ENCODE data around the gene NTRK2. TPM values are rescaled to one million over a fixed set of nuclear protein-coding genes. Genes with fewer than 3 reads are reported as not detected.

Gene NTRK2
- total RNA-seq, 2 donors from 2014 or later = 11.9 to 30.1 TPM

- H3K9me3 ChIP-seq = no peaks in the 10 kb centered on the region
- H3K27ac ChIP-seq = no peak overlapping the region
- peaks cover 0 to 30% of the 10 kb centered on the region in 2 donors for H3K4me1 ChIP-seq
- H3K36me3 ChIP-seq = no peaks in the 10 kb centered on the region
- no peaks in the 10 kb centered on the region for H3K27me3 ChIP-seq
- TF ChIP-seq CTCF (IDR thresholded peaks at IDR 0.05) = no peak
- H3K4me3 ChIP-seq = no peak overlapping the region
- no peak for DNase-seq (ENCODE audit: low spot score)
Observed at GRCh38 chr9:84754461-84754860, 84.9 kb downstream of the NTRK2 start.

DNA sequence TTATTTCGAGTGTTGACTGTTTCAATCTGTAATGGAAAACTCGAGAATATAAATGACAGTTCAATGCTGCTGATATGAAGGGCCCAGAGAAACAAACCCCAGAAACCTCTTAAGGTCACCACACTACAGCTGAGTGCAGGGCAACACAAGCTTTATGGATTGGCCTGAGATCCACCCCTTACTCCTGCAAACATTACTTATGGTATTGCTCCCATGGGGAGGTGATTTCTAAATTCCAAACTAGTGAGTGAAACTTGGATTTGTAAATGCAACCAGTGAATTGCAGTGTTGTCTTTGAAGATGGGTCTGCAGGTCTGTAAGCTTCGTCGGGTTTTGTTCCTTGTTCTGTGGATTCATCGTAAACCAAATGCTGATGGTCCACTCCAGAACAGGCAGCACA is 85.4 kb downstream of the NTRK2 start:
- no peak for TF ChIP-seq CTCF (IDR thresholded peaks at IDR 0.05)
- Histone ChIP-seq H3K9me3 (no peaks in the 10 kb centered on the region), H3K27me3 (no peaks in the 10 kb centered on the region), H3K4me1 (peaks cover 0 to 28% of the 10 kb centered on the region in 2 donors), H3K36me3 (no peaks in the 10 kb centered on the region), H3K27ac (no peak overlapping the region), H3K4me3 (no peak overlapping the region)
- DNase-seq (ENCODE audit: low spot score) = no peak

GRCh38 chr9:84755380-84755779 is 85.9 kb downstream of the NTRK2 start:
- no peaks in the 10 kb centered on the region for H3K36me3 ChIP-seq
- no peak for DNase-seq (ENCODE audit: low spot score)
- H3K4me3 ChIP-seq = no peak overlapping the region
- H3K27ac ChIP-seq = no peak overlapping the region
- peaks cover 0 to 25% of the 10 kb centered on the region in 2 donors for H3K4me1 ChIP-seq
- H3K27me3 ChIP-seq = no peaks in the 10 kb centered on the region
- H3K9me3 ChIP-seq = no peaks in the 10 kb centered on the region
- TF ChIP-seq CTCF (IDR thresholded peaks at IDR 0.05) = no peak

DNA sequence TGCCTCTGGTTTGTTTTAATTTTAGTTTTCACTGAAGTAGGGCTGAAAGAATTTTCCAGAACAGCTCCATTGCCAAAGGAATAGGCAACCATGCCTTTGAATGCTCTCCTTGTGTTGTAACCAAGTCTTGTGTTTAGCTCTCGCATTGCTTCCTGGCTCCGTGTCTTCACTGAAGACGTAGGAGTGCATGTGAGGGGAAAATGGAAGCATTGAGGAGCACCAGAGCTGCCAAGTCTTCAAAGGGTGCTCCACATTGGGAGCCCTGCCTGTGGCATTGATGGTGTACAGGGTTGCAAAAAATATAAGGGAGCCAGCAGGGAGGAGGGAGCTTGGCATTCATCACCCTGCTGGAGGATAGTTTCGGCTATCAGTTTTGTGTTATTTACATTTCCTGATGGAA is 86.6 kb downstream of the NTRK2 start:
- Histone ChIP-seq H3K9me3 (no peaks in the 10 kb centered on the region), H3K36me3 (no peaks in the 10 kb centered on the region), H3K27me3 (no peaks in the 10 kb centered on the region), H3K4me3 (no peak overlapping the region), H3K27ac (peak overlapping the region in 1 of 2 donors; percentile 19), H3K4me1 (peaks cover 0 to 25% of the 10 kb centered on the region in 2 donors)
- TF ChIP-seq CTCF (IDR thresholded peaks at IDR 0.05) = no peak
- no peak for DNase-seq (ENCODE audit: low spot score)

- TF ChIP-seq CTCF (IDR thresholded peaks at IDR 0.05) = no peak
- Histone ChIP-seq H3K4me3 (no peak overlapping the region), H3K4me1 (peaks cover 0 to 25% of the 10 kb centered on the region in 2 donors), H3K36me3 (no peaks in the 10 kb centered on the region), H3K27ac (peak overlapping the region in 1 of 2 donors; percentile 2), H3K27me3 (no peaks in the 10 kb centered on the region), H3K9me3 (no peaks in the 10 kb centered on the region)
- DNase-seq (ENCODE audit: low spot score) = no peak
Observed at GRCh38 chr9:84756731-84757130, 87.2 kb downstream of the NTRK2 start.

DNA sequence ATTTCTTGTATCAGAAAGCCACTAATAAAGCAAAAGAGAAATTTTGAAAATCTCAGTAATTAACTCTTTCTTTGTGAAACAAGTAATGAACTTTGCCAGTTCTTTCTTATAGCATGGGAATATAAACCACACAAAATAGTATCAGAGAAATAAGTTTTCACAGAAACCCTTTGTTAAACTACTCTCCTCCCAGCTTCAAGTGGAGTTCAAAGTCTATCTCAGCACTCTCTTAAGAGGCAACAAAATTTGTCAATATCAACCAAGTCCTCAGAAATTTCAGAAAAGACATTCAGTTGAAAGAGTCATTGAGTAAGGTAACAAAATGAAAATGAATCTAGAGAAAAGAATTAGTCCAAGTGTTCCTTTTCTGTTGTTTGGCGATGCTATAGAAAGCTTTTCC is 89.3 kb downstream of the NTRK2 start:
- H3K36me3 ChIP-seq = no peaks in the 10 kb centered on the region
- peaks cover 0 to 17% of the 10 kb centered on the region in 2 donors for H3K4me1 ChIP-seq
- TF ChIP-seq CTCF (IDR thresholded peaks at IDR 0.05) = no peak
- no peak for DNase-seq (ENCODE audit: low spot score)
- H3K27ac ChIP-seq = no peak overlapping the region
- H3K4me3 ChIP-seq = no peak overlapping the region
- no peaks in the 10 kb centered on the region for H3K27me3 ChIP-seq
- no peaks in the 10 kb centered on the region for H3K9me3 ChIP-seq
